Stimulated activated effector memory CD8-positive, alpha-beta T cell treated with anti-CD3 and anti-CD28 coated beads, Interleukin-12 subunit alpha, Interleukin-12 subunit beta, amount 100 ng/mL, for 72 hours (primary cell): Measurements from ENCODE around the gene ZBTB46.

Experiments used
- ATAC-seq: fragments of 150-1000 bp; cut with Tn5 transposase; 2 replicates; pipeline ENCODE4 v1.10.0; 2021
- DNase-seq, 2 donors: peaks; one replicate each; pipeline ENCODE4 v3.0.0; 2021 to 2022; ENCODE audit warnings: low spot score in 2 of 2
- H3K27ac Mint-ChIP-seq: one replicate; pipeline ENCODE4 v1.8.0; 2022; ENCODE audit warnings: mild to moderate bottlenecking, mixed read lengths
- H3K36me3 Mint-ChIP-seq: one replicate; pipeline ENCODE4 v1.8.0; 2022; ENCODE audit warnings: mild to moderate bottlenecking, mixed read lengths
- H3K4me1 Mint-ChIP-seq: one replicate; pipeline ENCODE4 v1.8.0; 2022; ENCODE audit warnings: mixed read lengths
- H3K4me3 Mint-ChIP-seq: one replicate; pipeline ENCODE4 v1.8.0; 2022; ENCODE audit warnings: mild to moderate bottlenecking, mixed read lengths
- H3K9me3 Mint-ChIP-seq: one replicate; pipeline ENCODE4 v1.8.0; 2022; ENCODE audit warnings: mixed read lengths

ZBTB46 gene

GRCh38 chr20:63705232-63706026 lies 125.6 kb downstream of the ZBTB46 start:
- Mint-ChIP-seq H3K36me3 (peaks cover 64% of the 10 kb centered on the region), H3K27ac (peak overlapping the region; percentile 54), H3K9me3 (no peaks in the 10 kb centered on the region), H3K4me1 (peaks cover 46% of the 10 kb centered on the region), H3K4me3 (peak overlapping the region; percentile 89)
- ATAC-seq (no peak), DNase-seq (no peak)

DNA sequence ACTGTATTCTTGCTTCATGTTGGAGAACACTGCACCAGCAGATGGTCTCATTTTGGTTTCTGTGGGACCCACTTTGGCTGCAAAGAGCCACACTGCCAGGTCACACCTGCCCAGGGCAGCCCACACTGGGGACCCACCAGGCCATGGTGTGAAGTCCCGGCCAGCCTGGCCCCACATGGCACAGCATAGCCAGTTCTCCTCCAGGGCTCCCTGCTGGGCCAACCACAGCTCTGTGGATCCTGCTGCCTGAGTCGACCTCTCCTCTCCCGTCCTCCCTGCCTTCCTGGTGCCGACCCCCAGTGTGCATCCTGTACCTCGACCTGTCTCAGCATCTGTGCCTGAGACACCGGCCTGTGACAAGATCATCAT lies 126.3 kb downstream of the ZBTB46 start:
- no peaks in the 10 kb centered on the region for H3K9me3 Mint-ChIP-seq
- peaks cover 43% of the 10 kb centered on the region for H3K4me1 Mint-ChIP-seq
- no peak for DNase-seq
- no peak overlapping the region for H3K4me3 Mint-ChIP-seq
- ATAC-seq = no peak
- peaks cover 57% of the 10 kb centered on the region for H3K36me3 Mint-ChIP-seq
- H3K27ac Mint-ChIP-seq = peak overlapping the region; percentile 54

GRCh38 chr20:63703976-63704748 lies 126.9 kb downstream of the ZBTB46 start:
- DNase-seq (no peak), ATAC-seq (no peak)
- peaks cover 51% of the 10 kb centered on the region for H3K36me3 Mint-ChIP-seq
- peak overlapping the region; percentile 58 for H3K27ac Mint-ChIP-seq
- H3K4me1 Mint-ChIP-seq = peaks cover 46% of the 10 kb centered on the region
- H3K9me3 Mint-ChIP-seq = no peaks in the 10 kb centered on the region
- H3K4me3 Mint-ChIP-seq = no peak overlapping the region

DNA sequence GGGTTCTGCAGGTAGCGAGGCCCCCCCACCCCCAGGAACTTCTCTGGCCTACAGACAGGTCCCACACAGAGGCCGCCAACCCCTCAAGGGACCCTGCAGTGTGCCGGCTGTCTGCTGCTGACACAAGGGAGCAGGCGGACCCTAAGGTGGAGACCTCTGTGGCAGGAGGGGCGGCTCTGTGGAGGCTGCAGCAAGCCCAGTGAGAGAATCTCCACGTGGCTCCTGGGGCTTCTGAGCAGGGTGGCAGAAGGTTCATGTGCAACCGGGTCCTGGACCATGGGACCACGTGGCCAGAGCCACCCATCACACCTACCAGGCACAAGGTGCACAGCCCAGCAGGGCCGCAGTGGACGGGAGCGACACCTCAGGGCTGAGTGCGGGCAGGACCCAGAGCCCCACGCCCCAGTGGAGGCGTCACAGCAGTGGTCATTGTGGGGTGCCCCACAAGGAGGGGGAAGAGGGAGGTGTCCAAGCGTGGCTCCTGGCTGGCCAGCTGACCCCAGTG lies 127.5 kb downstream of the ZBTB46 start:
- Mint-ChIP-seq H3K27ac (no peak overlapping the region), H3K9me3 (no peaks in the 10 kb centered on the region), H3K36me3 (peaks cover 45% of the 10 kb centered on the region), H3K4me1 (peaks cover 45% of the 10 kb centered on the region), H3K4me3 (no peak overlapping the region)
- DNase-seq (no peak), ATAC-seq (no peak)

- Mint-ChIP-seq H3K36me3 (peaks cover 47% of the 10 kb centered on the region), H3K27ac (peak overlapping the region; percentile 71), H3K9me3 (no peaks in the 10 kb centered on the region), H3K4me3 (no peak overlapping the region), H3K4me1 (peaks cover 43% of the 10 kb centered on the region)
- no peak for DNase-seq
- ATAC-seq = no peak
Measured at GRCh38 chr20:63702751-63703470, 128.2 kb downstream of the ZBTB46 start.

DNA sequence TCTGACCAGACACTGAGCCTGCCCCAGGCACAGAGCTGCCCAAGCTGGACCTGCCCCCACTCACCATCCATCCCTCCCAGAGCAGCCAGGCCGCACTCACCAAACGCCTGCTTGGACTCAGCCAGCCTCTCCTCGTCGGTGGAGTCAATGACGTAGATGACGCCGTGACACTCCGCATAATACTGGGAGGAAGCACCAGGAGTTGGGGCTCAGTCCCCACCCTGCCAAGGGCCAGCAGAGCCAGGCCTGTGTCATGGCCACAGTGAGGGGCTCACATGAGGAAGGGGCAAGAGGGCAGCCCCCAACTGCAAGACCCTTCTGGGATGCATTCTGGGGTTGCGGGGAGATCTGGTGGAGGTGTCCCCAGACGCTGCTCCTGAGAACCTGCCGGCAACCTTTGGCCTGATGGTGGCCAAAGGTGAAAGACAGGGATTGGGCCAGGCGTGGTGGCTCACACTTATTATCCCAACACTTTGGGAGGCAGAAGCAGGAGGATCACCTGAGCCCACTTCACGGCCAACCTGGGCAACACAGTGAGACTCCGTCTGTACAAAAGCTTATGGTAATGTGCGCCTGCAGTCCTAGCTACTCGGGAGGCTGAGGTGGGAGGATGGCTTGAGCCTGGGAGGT lies 128.9 kb downstream of the ZBTB46 start:
- Mint-ChIP-seq H3K36me3 (peaks cover 53% of the 10 kb centered on the region), H3K27ac (peak overlapping the region; percentile 71), H3K4me3 (no peak overlapping the region), H3K9me3 (no peaks in the 10 kb centered on the region), H3K4me1 (peaks cover 48% of the 10 kb centered on the region)
- no peak for DNase-seq
- ATAC-seq = no peak

DNA sequence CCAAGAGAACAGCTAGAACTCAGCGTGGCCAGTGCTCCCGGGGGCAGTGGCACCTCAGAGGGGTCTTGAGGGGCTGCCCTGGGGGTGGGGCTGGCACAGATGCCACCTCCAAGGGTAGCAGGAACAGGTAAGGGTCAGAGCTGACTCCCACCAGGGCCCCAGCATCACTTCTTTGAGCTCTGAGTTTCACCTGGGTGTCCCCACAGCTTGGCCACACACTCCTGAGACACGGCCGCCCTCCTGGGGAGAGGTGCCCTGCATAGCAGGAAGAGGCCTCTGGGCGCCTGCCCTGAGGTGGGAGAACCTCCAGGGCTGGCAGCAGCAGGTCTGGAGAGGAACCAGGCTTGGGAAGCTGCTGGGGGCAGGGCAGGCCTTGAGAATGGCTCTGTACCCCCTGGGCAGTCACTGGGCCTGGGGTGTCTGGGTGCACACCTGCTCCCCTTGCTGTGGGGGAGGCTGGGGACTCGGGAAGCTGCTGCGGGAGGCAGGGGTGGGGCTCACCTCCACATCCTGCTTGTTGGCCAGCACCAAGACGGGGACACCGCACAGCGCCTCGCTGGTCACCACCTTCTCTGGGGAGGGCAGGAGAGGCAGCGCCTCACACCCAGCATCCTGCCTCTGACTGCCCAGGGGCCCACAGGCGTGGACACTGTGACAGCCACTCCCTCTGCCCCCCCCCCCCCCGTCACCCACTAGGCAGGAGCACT lies 129.6 kb downstream of the ZBTB46 start:
- no peak for DNase-seq
- Mint-ChIP-seq H3K36me3 (peaks cover 51% of the 10 kb centered on the region), H3K9me3 (no peaks in the 10 kb centered on the region), H3K4me1 (peaks cover 48% of the 10 kb centered on the region), H3K4me3 (no peak overlapping the region), H3K27ac (peak overlapping the region; percentile 78)
- no peak for ATAC-seq

DNA sequence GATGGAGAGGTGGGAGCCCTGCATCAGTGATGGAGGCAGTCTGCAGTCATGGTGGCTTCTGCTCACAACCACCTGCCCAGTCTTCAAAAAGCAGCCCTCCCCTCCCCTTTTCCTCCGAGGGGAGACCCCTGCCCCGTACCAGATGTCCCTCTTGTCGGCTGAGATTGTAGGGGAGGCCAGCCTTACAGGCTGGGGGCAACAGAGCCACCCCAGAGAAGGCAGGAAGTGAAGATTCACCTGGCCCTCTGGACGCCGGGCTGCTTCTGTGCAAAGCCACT lies 130.1 kb downstream of the ZBTB46 start:
- H3K36me3 Mint-ChIP-seq = peaks cover 51% of the 10 kb centered on the region
- H3K4me1 Mint-ChIP-seq = peaks cover 48% of the 10 kb centered on the region
- no peak for DNase-seq
- H3K4me3 Mint-ChIP-seq = no peak overlapping the region
- no peaks in the 10 kb centered on the region for H3K9me3 Mint-ChIP-seq
- no peak for ATAC-seq
- H3K27ac Mint-ChIP-seq = peak overlapping the region; percentile 78

DNA sequence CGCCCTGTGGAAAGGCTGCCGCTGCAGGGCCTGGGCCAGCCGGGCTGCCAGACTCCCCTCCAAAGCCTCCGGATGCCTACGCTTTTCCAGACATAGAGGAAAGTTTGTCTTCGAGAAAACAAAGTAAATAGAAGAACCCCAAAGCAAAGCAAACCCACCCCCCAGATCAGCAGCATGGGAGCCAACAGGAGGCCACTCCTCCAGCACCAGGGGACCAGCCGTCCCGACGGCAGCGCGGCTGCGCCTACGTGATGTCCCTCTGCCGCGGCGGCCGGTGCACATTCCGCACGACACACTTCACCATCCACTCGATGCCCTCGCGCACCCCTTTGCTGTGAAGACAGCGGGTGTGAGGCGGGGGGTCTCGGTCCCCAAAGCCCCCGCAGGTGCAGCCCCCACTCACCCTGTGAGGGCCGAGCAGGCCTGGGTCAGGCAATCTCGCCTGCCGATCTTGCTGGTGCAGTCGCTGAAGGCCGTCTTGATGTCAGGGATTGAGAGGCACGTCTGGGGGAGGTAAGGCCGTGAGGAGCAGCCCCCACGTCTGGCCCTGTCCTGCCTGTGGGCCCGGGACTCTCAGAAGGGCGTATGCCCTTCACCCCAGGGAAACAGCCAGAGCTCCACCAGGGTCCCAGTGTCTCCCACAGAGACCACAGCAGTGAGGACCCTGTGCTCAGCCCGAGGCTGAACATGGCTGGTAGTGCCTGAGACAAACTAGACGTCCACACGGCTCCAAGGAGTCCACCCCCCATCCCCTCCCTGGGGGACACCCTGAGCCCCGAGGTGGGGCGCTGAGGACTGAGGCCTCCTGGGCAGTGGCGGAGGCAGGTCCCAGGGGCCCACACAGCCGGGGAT lies 130.6 kb downstream of the ZBTB46 start:
- peak overlapping the region; percentile 78 for H3K27ac Mint-ChIP-seq
- no peaks in the 10 kb centered on the region for H3K9me3 Mint-ChIP-seq
- H3K36me3 Mint-ChIP-seq = peaks cover 50% of the 10 kb centered on the region
- H3K4me3 Mint-ChIP-seq = no peak overlapping the region
- H3K4me1 Mint-ChIP-seq = peaks cover 46% of the 10 kb centered on the region
- no peak for DNase-seq
- ATAC-seq = no peak

DNA sequence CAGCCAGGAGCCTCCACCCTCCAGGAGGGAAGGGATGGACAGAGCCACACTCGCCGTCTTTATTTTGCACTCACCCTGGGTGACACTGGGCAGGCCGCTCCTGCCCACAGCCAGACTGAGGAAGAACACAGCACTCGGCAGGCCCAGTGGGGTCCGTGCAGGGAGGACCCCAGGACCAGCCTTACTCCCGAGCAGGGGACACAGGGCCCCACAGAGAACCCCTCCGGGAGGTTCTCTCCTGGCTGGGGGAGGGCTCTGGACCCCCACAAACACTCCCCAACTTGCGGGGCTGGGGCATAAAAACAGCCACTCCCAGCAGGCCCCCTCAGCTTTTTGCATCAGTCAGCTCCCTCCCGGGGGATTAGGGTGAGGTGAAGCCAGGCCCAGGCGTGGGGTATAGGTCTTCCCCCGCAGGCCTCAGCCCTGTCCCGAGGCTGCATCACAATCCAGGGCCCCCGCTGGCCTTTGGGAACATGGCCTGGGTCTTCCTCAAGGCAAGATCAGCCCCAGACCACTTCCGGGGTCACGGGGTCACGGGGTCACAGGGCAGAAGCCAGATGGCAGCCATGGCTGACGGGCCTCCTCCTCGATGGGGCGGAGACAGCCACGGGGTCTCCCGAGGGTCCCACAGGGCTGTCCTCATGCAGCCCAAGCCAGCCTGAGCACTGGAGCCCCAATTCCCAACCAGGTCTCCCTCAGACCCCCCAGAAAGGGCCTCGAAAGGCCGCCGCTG lies 131.4 kb downstream of the ZBTB46 start:
- peaks cover 39% of the 10 kb centered on the region for H3K4me1 Mint-ChIP-seq
- ATAC-seq (no peak), DNase-seq (peak in 1 of 2 donors; percentile 51)
- peak overlapping the region; percentile 53 for H3K4me3 Mint-ChIP-seq
- peaks cover 50% of the 10 kb centered on the region for H3K36me3 Mint-ChIP-seq
- H3K27ac Mint-ChIP-seq = peak overlapping the region; percentile 78
- no peaks in the 10 kb centered on the region for H3K9me3 Mint-ChIP-seq

- peak; percentile 78 for ATAC-seq
- Mint-ChIP-seq H3K27ac (peak overlapping the region; percentile 78), H3K4me3 (peak overlapping the region; percentile 53), H3K9me3 (no peaks in the 10 kb centered on the region), H3K4me1 (peaks cover 41% of the 10 kb centered on the region), H3K36me3 (peaks cover 51% of the 10 kb centered on the region)
- DNase-seq = peak in 1 of 2 donors; percentile 80
Measured at GRCh38 chr20:63698739-63699465, 132.2 kb downstream of the ZBTB46 start.

DNA sequence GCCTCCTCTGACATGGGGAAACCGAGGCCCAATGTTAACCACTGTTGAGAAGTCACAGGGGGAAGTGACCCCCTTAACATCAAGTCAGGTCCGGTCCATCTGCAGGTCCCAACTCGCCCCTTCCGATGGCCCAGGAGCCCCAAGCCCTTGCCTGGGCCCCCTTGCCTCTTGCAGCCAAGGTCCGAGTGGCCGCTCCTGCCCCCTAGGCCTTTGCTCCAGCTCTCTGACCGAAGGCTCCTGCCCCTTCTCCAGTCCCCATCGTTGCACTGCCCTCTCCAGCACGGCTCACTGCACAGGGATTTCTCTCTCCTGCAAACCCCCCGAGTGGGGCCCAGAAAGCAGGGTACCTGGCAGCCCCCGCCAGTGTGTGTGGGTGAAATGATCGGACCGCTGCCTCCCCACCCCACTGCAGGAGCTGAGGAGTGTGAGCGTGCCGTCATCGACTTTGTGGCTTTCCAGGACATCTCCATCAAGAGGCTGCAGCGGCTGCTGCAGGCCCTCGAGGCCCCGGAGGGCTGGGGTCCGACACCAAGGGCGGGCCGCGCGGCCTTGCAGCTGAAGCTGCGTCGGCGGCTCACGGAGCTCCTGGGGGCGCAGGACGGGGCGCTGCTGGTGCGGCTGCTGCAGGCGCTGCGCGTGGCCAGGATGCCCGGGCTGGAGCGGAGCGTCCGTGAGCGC lies 133.1 kb downstream of the ZBTB46 start:
- Mint-ChIP-seq H3K36me3 (peaks cover 59% of the 10 kb centered on the region), H3K9me3 (no peaks in the 10 kb centered on the region), H3K4me3 (peak overlapping the region; percentile 35), H3K4me1 (peaks cover 43% of the 10 kb centered on the region), H3K27ac (peak overlapping the region; percentile 67)
- ATAC-seq (no peak), DNase-seq (peak in 1 of 2 donors; percentile 51)
